Heart right ventricle (tissue), 16 donors: Measurements from ENCODE around the gene CORO1C. TPM values are rescaled to one million over a fixed set of nuclear protein-coding genes. Genes with fewer than 3 reads are reported as not detected.
"Not testable (repeated sequence)": the region's sequence is repeated elsewhere in the genome, so short reads cannot be mapped to it uniquely, and the experiment has no call there.

ENCODE experiments used
- ATAC-seq, 8 donors: fragments of 200-7000 bp; cut with Tn5 transposase; one replicate each; pipeline ENCODE4 v1.9.1; 2020; ENCODE audit warnings: mild to moderate bottlenecking in 8 of 8, moderate library complexity in 8 of 8, moderate number of reproducible peaks in 1 of 8
- DNase-seq, 2 donors: peaks; one replicate each; pipeline ENCODE4 v3.0.0-alpha.2; 2020
- H3K27ac ChIP-seq, 10 donors: fragments of 200-600 bp; sonication (generic) in 2 of 10; one replicate each; pipeline versions ENCODE4 v1.5.0 to v1.8.0; 2020 to 2022; ENCODE audit warnings: mild to moderate bottlenecking in 3 of 10
- H3K27me3 ChIP-seq, 7 donors: fragments of 200-600 bp; one replicate each; pipeline ENCODE4 v1.8.0; 2021 to 2022; ENCODE audit warnings: mild to moderate bottlenecking in 2 of 7
- H3K36me3 ChIP-seq, 9 donors: fragments of 200-600 bp; sonication (generic) in 1 of 9; one replicate each; pipeline versions ENCODE4 v1.5.0 to v1.8.0; 2020 to 2022; ENCODE audit warnings: mild to moderate bottlenecking in 2 of 9
- H3K4me1 ChIP-seq, 9 donors: fragments of 200-600 bp; sonication (generic) in 1 of 9; one replicate each; pipeline versions ENCODE4 v1.5.0 to v1.8.0; 2020 to 2022; ENCODE audit warnings: mild to moderate bottlenecking in 4 of 9
- H3K4me3 ChIP-seq, 10 donors: fragments of 200-600 bp; sonication (generic) in 2 of 10; one replicate each; pipeline versions ENCODE4 v1.5.0 to v1.8.0; 2020 to 2022; ENCODE audit warnings: mild to moderate bottlenecking in 7 of 10, moderate library complexity in 2 of 10
- H3K9me3 ChIP-seq, 11 donors: fragments of 200-600 bp in 10 of 11; sonication (generic) in 2 of 11; one replicate each; pipeline versions ENCODE4 v1.5.0 to v1.8.0; 2013 to 2022; ENCODE audit warnings: mild to moderate bottlenecking in 2 of 11, control low read depth in 1 of 11, moderate library complexity in 1 of 11
- WGBS, 2 donors: extraction: QIAGEN DNeasy Blood & Tissue Kit; methylation state at CpG; one replicate each; pipeline ENCODE4 v1.1.7; 2013; ENCODE audit warnings: inconsistent platforms in 1 of 2; 5-methylcytosine and 5-hydroxymethylcytosine counted together
- intact Hi-C, 10 donors: fragments of 100-400 bp; cut with DNase I; formaldehyde crosslinking; loops; one replicate each; pipeline versions ENCODE4 v1.11.1 to v1.14.2; 2022
- polyA plus RNA-seq, 2 donors: library from polyadenylated mRNA; stranded (reverse); fragments of 200-250 nt; gene quantifications; one replicate each; pipeline ENCODE4 v1.2.3, GENCODE V29; 2013
- total RNA-seq, 10 donors: library from RNA; stranded (reverse); fragmentation: NEBNext Ultra II Directional in 3 of 10; extraction: Animal tissue kit (Norgen Biotek cat#: 25700) in 3 of 10; gene quantifications; one replicate each; pipeline versions ENCODE4 v1.2.1 to v1.2.4, GENCODE V29; 2021 to 2023
- TF ChIP-seq, protein P1 (sequence below), 9 donors: fragments of 200-600 bp; sonication (generic) in 2 of 9; IDR thresholded peaks; one replicate each; pipeline versions ENCODE4 v1.5.0 to v1.8.0; 2021 to 2022; ENCODE audit warnings: antibody characterized with exemption in 9 of 9, mild to moderate bottlenecking in 5 of 9, moderate library complexity in 1 of 9
- donor health status: Arrhythmogenic right ventricular cardiomyopathy.
- donor health status: ischemic (EF 13 %, LVEDD 7.1; RV severe dilation, severe dysfunction).
- donor health status: healthy with polysubstance abuse.
- donor health status: DM: no; HTN: yes; CAD: no.
- donor health status: DM: no; HTN: no; CAD: no.
- donor health status: ischemic (EF 25% LVEDD 6.9; RV normal size, moderate dysfunction).
- donor health status: ischemic (EF 25% LVEDD 5.7; RV mildly dilated, moderate dysfunction).
- donor health status: healthy.
- donor health status: DM: yes; HTN: yes; CAD: no.
- donor health status: Ischemic cardiomyopathy.
- donor health status: ischemic (EF 35%, LVEDD 5.7; RV mildly dilated, moderate dysfunction).
- donor health status: nonischemic (EF 11% LVEDD 7.7; RV severe dilation, severe dysfunction).
- donor health status: DM: yes; HTN: yes; CAD: no.
- donor health status: PGD.
- donor health status: ischemic (EF 29% LVEDD 5.4; RV normal size, mild dysfunction).
- donor health status: nonischemic (EF 23%, LVEDD 6.1; RV moderate dilation, normal function).

Gene CORO1C
- total and polyA plus RNA-seq, 12 donors: 25.5 to 88.6 (median 58.2) TPM

DNA sequence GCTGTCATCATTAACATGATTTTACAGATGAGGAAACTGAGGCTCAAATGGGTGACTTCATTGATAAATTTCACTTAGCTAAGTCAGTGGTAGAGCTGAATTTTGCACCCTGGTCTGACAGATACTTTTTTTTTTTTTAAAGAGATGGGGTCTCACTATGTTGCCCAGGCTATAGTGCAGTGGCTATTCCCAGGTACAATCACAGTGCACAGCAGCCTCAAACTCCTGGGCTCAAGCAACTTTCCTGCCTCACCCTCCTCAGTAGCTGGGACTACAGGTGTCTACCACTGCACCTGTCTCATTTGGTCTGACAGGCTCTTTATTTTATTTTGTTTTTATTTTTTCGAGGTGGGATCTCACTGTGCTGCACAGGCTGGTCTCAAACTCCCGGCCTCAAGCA, 24.2 kb upstream of the CORO1C start:
- no peaks in the 10 kb centered on the region for H3K9me3 ChIP-seq
- no peak overlapping the region for H3K4me3 ChIP-seq
- no peak for DNase-seq
- peaks cover 0 to 15% (median 0%) of the 10 kb centered on the region in 9 donors for H3K4me1 ChIP-seq
- ATAC-seq: no peak
- intact Hi-C loops: no loop called here
- TF ChIP-seq, protein P1, sequence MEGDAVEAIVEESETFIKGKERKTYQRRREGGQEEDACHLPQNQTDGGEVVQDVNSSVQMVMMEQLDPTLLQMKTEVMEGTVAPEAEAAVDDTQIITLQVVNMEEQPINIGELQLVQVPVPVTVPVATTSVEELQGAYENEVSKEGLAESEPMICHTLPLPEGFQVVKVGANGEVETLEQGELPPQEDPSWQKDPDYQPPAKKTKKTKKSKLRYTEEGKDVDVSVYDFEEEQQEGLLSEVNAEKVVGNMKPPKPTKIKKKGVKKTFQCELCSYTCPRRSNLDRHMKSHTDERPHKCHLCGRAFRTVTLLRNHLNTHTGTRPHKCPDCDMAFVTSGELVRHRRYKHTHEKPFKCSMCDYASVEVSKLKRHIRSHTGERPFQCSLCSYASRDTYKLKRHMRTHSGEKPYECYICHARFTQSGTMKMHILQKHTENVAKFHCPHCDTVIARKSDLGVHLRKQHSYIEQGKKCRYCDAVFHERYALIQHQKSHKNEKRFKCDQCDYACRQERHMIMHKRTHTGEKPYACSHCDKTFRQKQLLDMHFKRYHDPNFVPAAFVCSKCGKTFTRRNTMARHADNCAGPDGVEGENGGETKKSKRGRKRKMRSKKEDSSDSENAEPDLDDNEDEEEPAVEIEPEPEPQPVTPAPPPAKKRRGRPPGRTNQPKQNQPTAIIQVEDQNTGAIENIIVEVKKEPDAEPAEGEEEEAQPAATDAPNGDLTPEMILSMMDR (IDR thresholded peaks at IDR 0.05): no peak
- H3K27ac ChIP-seq: no peak overlapping the region
- 85 to 91% methylated on average over 2 of the region's 2 CpGs for WGBS, 2 donors
- H3K36me3 ChIP-seq: no peaks in the 10 kb centered on the region
- H3K27me3 ChIP-seq: no peaks in the 10 kb centered on the region

DNA sequence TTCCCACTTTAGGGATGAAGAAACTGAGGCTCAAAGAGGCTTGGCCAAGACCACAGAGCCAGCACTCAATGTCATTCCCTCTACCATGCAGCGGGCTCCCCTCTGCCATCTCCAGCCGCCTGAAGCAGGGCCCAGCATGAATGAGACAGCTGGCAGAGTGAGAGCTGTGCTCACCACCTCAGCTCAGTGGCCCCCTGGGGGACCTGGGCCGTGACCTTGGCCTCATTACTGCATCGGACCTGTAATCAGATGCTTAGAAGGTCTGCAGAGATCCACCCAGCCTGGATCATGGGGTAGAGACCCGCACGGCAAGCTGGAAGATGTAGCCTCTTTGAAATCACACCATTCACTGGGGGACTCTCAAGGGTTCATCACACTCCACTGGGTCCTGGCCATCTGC, 22.7 kb upstream of the CORO1C start:
- ATAC-seq: no peak
- no peaks in the 10 kb centered on the region for H3K36me3 ChIP-seq
- DNase-seq: no peak
- WGBS, 2 donors: 88% methylated on average over 6 of the region's 6 CpGs
- H3K27ac ChIP-seq: no peak overlapping the region
- H3K27me3 ChIP-seq: no peaks in the 10 kb centered on the region
- no peak overlapping the region for H3K4me3 ChIP-seq
- TF ChIP-seq, protein P1 (IDR thresholded peaks at IDR 0.05): no peak
- no peaks in the 10 kb centered on the region for H3K9me3 ChIP-seq
- peaks cover 0 to 20% (median 0%) of the 10 kb centered on the region in 9 donors for H3K4me1 ChIP-seq
- intact Hi-C loops: no loop called here

DNA sequence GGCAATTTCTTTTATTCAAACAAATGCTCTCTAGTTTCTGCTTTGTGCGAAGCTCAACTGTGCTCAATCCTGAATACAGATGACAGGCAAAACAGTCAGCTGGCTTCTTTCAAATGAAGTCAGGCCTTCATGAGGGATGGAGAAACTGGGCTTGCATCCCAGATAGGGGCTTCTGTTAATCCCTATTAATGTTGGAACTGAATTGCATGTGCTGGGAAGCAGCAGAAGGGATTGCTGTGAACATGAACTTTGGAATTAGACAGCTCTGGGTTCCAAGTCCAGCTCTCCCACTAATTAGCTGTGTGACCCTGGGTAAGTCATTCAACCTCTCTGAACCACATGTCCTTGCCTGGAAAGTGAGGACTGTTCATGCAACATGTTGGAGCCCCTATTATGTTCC, 21.1 kb upstream of the CORO1C start:
- no peak overlapping the region for H3K4me3 ChIP-seq
- no peaks in the 10 kb centered on the region for H3K27me3 ChIP-seq
- WGBS, 2 donors: 72 to 79% methylated on average over 1 of the region's 1 CpG
- H3K27ac ChIP-seq: peak overlapping the region in 2 of 10 donors; percentile 17 to 33
- peaks cover 0 to 20% (median 0%) of the 10 kb centered on the region in 9 donors for H3K4me1 ChIP-seq
- DNase-seq (no peak), ATAC-seq (peak in 7 of 8 donors; percentile 25 to 63 (median 41))
- no peaks in the 10 kb centered on the region for H3K9me3 ChIP-seq
- TF ChIP-seq, protein P1 (IDR thresholded peaks at IDR 0.05): no peak
- intact Hi-C loops: no loop called here
- no peaks in the 10 kb centered on the region for H3K36me3 ChIP-seq

DNA sequence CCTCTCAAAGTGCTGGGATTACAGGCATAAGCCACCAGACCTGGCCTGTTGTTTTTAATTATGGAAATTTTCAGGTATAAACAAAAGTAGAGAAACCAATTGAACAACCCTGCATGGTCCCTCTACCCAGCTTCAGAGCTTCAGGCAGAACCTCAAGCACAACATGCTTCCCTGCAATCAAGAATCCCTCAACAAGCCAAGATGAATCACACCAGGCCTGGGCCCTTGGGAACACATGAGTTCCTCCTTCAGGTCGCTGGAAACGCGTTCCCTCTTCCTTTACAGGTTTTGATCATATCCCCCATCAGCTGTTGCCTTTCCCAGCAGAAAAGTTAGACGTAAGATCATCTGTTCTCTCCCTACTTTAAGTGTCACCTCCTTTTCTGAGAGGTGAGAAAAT, 20.5 kb upstream of the CORO1C start:
- no peak overlapping the region for H3K4me3 ChIP-seq
- peak overlapping the region in 2 of 10 donors; percentile 17 to 33 for H3K27ac ChIP-seq
- TF ChIP-seq, protein P1 (IDR thresholded peaks at IDR 0.05): no peak
- intact Hi-C loops: no loop called here
- no peaks in the 10 kb centered on the region for H3K27me3 ChIP-seq
- peaks cover 0 to 20% (median 0%) of the 10 kb centered on the region in 9 donors for H3K4me1 ChIP-seq
- no peaks in the 10 kb centered on the region for H3K36me3 ChIP-seq
- WGBS, 2 donors: 48 to 72% methylated on average over 4 of the region's 4 CpGs
- DNase-seq: no peak
- ATAC-seq: peak in 4 of 8 donors; percentile 48 to 69 (median 58)
- no peaks in the 10 kb centered on the region for H3K9me3 ChIP-seq

DNA sequence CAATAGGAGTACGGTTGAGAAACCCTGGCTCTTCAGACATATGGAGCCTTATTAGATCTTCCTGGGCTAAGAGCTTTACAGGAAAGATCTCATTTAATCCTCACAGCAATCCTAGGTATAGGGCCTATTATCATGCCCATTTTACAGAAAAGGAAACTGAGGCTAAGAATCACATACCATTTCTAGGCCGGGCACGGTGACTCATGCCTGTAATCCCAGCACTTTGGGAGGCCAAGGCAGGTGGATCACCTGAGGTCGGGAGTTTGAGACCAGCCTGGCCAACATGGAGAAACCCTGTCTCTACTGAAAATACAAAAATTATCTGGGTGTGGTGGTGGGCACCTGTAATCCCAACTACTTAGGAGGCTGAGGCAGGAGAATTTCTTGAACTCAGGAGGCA, 19.7 kb upstream of the CORO1C start:
- H3K9me3 ChIP-seq, H3K4me3 ChIP-seq, intact Hi-C loops, H3K27ac ChIP-seq, H3K27me3 ChIP-seq, H3K36me3 ChIP-seq, DNase-seq: not testable (repeated sequence)
- ATAC-seq: peak in 1 of 8 donors; percentile 19
- WGBS, 2 donors: 94 to 95% methylated on average over 4 of the region's 4 CpGs
- H3K4me1 ChIP-seq: peaks cover 0 to 20% (median 0%) of the 10 kb centered on the region in 9 donors
